NCI-H2107 treated with DMSO at 0.1 percent for 48 hours (cell line): ENCODE measurements around the gene CT45A2.
"Not testable (repeated sequence)": the region's sequence is repeated elsewhere in the genome, so short reads cannot be mapped to it uniquely, and the experiment has no call there.

Experiments used
- DNase-seq: peaks from one replicate; lab custom pipeline; 2025; ENCODE audit not compliant: unreplicated experiment; lab: John Stamatoyannopoulos, UW

The CT45A2 gene, protein sequence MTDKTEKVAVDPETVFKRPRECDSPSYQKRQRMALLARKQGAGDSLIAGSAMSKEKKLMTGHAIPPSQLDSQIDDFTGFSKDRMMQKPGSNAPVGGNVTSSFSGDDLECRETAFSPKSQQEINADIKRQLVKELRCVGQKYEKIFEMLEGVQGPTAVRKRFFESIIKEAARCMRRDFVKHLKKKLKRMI

DNA sequence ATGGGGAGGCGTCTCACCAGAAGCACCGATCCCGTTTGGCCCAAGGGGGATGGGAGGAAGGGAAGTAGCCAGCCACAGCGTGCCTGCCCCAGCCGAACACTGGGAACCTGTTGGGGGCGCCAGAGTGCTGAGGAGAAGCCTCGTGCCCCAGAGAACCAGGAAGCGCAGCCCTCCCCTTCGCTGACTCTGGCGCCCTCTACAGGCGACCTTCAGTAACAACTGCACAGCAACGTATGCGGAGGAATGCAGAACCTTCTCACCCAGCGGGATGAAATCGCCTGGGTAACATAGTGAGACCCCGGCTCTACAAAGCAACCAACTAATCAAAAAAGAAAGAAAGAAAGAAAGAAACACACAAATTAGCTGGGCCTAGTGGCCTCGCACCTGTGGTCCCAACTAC is at the start of gene CT45A2:
Gene CT45A2 (minus strand): TSS at position 101 of the 400 bp plus-strand sequence. CDS start 3,747 bp downstream, outside the sequence.
- not testable (repeated sequence) for DNase-seq

DNA sequence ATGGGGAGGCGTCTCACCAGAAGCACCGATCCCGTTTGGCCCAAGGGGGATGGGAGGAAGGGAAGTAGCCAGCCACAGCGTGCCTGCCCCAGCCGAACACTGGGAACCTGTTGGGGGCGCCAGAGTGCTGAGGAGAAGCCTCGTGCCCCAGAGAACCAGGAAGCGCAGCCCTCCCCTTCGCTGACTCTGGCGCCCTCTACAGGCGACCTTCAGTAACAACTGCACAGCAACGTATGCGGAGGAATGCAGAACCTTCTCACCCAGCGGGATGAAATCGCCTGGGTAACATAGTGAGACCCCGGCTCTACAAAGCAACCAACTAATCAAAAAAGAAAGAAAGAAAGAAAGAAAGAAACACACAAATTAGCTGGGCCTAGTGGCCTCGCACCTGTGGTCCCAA is 34.6 kb upstream of the CT45A2 start, which contains the start of gene CT45A8:
Gene CT45A8 (minus strand): TSS at position 101 of the 400 bp plus-strand sequence. CDS start 3,755 bp downstream, outside the sequence.
- DNase-seq, result not testable (repeated sequence)

DNA sequence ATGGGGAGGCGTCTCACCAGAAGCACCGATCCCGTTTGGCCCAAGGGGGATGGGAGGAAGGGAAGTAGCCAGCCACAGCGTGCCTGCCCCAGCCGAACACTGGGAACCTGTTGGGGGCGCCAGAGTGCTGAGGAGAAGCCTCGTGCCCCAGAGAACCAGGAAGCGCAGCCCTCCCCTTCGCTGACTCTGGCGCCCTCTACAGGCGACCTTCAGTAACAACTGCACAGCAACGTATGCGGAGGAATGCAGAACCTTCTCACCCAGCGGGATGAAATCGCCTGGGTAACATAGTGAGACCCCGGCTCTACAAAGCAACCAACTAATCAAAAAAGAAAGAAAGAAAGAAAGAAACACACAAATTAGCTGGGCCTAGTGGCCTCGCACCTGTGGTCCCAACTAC is 17.4 kb upstream of the CT45A2 start, which contains the start of gene CT45A7:
Gene CT45A7 (minus strand): TSS at position 101 of the 400 bp plus-strand sequence. CDS start 3,747 bp downstream, outside the sequence.
- not testable (repeated sequence) for DNase-seq

DNA sequence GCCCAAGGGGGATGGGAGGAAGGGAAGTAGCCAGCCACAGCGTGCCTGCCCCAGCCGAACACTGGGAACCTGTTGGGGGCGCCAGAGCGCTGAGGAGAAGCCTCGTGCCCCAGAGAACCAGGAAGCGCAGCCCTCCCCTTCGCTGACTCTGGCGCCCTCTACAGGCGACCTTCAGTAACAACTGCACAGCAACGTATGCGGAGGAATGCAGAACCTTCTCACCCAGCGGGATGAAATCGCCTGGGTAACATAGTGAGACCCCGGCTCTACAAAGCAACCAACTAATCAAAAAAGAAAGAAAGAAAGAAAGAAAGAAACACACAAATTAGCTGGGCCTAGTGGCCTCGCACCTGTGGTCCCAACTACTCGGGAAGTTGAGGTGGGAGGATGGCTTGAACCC is 17.1 kb downstream of the CT45A2 start, which contains the start of gene CT45A6:
Gene CT45A6 (minus strand): TSS at position 101 of the 400 bp plus-strand sequence. CDS start 3,794 bp downstream, outside the sequence.
- not testable (repeated sequence) for DNase-seq

DNA sequence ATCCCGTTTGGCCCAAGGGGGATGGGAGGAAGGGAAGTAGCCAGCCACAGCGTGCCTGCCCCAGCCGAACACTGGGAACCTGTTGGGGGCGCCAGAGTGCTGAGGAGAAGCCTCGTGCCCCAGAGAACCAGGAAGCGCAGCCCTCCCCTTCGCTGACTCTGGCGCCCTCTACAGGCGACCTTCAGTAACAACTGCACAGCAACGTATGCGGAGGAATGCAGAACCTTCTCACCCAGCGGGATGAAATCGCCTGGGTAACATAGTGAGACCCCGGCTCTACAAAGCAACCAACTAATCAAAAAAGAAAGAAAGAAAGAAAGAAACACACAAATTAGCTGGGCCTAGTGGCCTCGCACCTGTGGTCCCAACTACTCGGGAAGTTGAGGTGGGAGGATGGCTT is 34.4 kb downstream of the CT45A2 start, which contains the start of gene CT45A5:
Gene CT45A5 (minus strand): TSS at position 101 of the 400 bp plus-strand sequence. CDS start 3,774 bp downstream, outside the sequence.
- DNase-seq, result not testable (repeated sequence)

DNA sequence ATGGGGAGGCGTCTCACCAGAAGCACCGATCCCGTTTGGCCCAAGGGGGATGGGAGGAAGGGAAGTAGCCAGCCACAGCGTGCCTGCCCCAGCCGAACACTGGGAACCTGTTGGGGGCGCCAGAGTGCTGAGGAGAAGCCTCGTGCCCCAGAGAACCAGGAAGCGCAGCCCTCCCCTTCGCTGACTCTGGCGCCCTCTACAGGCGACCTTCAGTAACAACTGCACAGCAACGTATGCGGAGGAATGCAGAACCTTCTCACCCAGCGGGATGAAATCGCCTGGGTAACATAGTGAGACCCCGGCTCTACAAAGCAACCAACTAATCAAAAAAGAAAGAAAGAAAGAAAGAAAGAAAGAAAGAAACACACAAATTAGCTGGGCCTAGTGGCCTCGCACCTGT is 51.7 kb downstream of the CT45A2 start, which contains the start of gene CT45A3:
Gene CT45A3 (minus strand): TSS at position 101 of the 400 bp plus-strand sequence. CDS start 3,747 bp downstream, outside the sequence.
- DNase-seq, result not testable (repeated sequence)
